ENCODE data around the gene ZNF641.
"Not testable (repeated sequence)": the region's sequence is repeated elsewhere in the genome, so short reads cannot be mapped to it uniquely, and the experiment has no call there.

The ZNF641 gene

GRCh38 chr12:48334808-48335207, 15.9 kb downstream of the ZNF641 start:
- no peak for DNase-seq (ENCODE audit: low spot score)

- not testable (repeated sequence) for DNase-seq (ENCODE audit: low spot score)
Measured at GRCh38 chr12:48333680-48334079, 17.0 kb downstream of the ZNF641 start.

- DNase-seq (ENCODE audit: low spot score): no peak
Measured at GRCh38 chr12:48331399-48331798, 19.3 kb downstream of the ZNF641 start.

GRCh38 chr12:48329199-48329939, 21.4 kb downstream of the ZNF641 start:
- DNase-seq (ENCODE audit: low spot score): no peak

GRCh38 chr12:48316491-48316890, 34.2 kb downstream of the ZNF641 start:
- no peak for DNase-seq (ENCODE audit: low spot score)

GRCh38 chr12:48311313-48311712, 39.4 kb downstream of the ZNF641 start:
- DNase-seq (ENCODE audit: low spot score): no peak

GRCh38 chr12:48307269-48307668, 43.5 kb downstream of the ZNF641 start:
- DNase-seq (ENCODE audit: low spot score): no peak

GRCh38 chr12:48305190-48305589, 45.5 kb downstream of the ZNF641 start:
- DNase-seq (ENCODE audit: low spot score): no peak

- no peak for DNase-seq (ENCODE audit: low spot score)
Measured at GRCh38 chr12:48302161-48302911, 48.4 kb downstream of the ZNF641 start.

- DNase-seq (ENCODE audit: low spot score): no peak
Measured at GRCh38 chr12:48300774-48301173, 49.9 kb downstream of the ZNF641 start.

GRCh38 chr12:48296586-48297282, 54.0 kb downstream of the ZNF641 start:
- DNase-seq (ENCODE audit: low spot score): no peak

- DNase-seq (ENCODE audit: low spot score): no peak
Measured at GRCh38 chr12:48292040-48292439, 58.7 kb downstream of the ZNF641 start.

- DNase-seq (ENCODE audit: low spot score): no peak
Measured at GRCh38 chr12:48291511-48291910, 59.2 kb downstream of the ZNF641 start.

- no peak for DNase-seq (ENCODE audit: low spot score)
Measured at GRCh38 chr12:48288387-48289268, 62.1 kb downstream of the ZNF641 start.
